Measurements from ENCODE around the gene CKM.
"Not testable (repeated sequence)": the region's sequence is repeated elsewhere in the genome, so short reads cannot be mapped to it uniquely, and the experiment has no call there.

Gene CKM

GRCh38 chr19:45320997-45321775, 1.5 kb downstream of the CKM start:
- no peak for DNase-seq (ENCODE audit: low read depth)

GRCh38 chr19:45315304-45315703, 7.4 kb downstream of the CKM start:
- no peak for DNase-seq (ENCODE audit: low read depth)

GRCh38 chr19:45314708-45315245, 7.9 kb downstream of the CKM start:
- no peak for DNase-seq (ENCODE audit: low read depth)

GRCh38 chr19:45312285-45312684, 10.4 kb downstream of the CKM start:
- DNase-seq (ENCODE audit: low read depth) = not testable (repeated sequence)

GRCh38 chr19:45311621-45312020, 11.1 kb downstream of the CKM start:
- DNase-seq (ENCODE audit: low read depth) = no peak

DNA sequence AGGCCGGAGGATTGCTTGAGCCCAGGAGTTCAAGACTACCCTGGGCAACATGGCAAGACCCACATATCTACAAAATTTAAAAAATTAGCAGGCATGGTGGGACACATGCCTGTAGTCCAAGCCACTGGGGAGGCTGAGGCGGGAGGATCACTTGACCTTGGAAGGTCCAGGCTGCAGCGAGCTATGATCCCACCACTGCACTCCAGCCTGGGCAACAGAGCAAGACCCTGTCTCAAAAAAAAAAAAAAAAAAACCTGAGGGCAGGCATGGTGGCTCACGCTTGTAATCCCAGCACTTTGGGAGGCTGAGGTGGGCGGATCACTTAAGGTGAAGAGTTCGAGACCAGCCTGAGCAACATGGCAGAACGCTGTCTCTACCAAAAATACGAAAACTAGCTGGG, 13.4 kb downstream of the CKM start:
- DNase-seq (ENCODE audit: low read depth) = not testable (repeated sequence)

DNA sequence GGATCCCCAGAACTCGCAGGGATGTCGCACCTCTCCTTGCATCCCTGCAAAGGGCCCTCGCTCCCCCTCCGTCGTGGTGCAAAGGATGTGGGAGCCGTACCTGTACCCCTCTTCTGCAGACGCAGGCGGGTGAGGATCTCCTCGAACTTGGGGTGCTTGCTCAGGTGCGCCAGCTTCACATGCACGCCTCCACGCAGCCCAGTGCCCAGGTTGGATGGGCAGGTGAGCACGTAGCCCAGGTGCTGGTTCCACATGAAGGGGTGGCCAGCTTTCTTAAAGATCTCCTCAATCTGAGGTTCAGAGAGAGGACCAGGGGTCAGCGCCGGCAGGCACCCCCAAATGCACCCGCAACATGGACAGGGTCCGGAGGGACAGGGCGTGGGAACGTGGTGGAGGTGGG, 15.3 kb downstream of the CKM start:
- DNase-seq (ENCODE audit: low read depth) = no peak

DNA sequence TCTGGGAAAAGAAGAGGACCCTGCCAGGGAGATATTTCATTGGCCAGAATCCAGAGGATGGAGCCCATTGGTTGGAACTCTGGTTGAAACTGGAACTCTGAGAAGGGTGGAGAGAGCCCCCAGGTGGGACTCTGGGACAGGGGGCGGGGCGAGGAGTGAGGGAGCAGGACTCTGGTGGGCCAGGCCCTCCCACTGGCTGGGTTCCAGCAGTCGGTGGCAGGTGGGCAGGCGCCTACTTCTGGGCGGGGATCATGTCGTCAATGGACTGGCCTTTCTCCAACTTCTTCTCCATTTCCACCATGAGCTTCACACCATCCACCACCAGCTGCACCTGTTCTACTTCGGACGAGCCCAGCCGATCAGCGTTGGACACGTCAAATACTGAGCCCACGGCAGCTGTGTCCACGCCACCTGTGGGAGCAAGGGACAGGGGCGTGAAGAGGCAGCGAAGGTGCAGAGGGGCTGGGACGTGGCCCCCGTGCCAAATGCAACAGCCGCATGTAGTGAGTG, 16.1 kb downstream of the CKM start:
- no peak for DNase-seq (ENCODE audit: low read depth)

DNA sequence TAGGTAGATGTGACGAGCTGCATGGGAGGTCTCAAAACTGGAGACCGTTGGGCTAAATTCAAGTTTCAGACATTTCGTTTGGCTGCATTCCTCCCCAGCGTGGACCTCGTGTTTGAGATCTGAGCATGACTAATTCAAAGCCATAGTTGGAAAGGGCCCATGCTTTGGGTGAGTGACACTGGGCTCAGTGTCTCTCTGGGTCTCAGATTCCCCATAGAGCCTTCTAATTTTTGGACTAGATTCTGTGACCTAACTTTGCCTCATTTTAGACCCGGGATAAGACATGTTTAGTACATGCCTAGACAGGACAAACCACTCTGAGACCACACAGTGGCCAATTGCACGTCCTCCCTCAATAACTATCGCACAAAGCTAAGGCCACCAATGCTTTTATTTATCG, 16.6 kb downstream of the CKM start:
- no peak for DNase-seq (ENCODE audit: low read depth)

DNA sequence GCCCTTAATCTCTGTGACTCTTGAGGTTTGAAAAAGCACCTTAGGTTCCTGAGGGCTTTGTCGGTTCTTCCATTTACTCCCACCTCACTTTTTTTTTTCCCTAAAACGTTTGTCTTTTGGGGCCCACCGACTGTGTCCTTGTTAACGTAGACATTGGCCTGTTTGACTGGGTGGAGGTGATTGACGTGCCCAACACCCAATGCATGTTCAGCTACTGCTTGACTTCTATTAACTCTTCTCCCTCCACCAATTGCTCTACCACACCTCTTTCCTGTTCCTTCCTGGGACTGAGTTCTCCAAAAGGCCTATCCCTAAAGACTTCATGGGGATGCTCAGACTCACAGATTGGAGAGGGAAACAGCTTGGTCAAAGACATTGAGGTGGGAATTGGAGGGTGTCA, 17.3 kb downstream of the CKM start:
- DNase-seq (ENCODE audit: low read depth) = no peak

DNA sequence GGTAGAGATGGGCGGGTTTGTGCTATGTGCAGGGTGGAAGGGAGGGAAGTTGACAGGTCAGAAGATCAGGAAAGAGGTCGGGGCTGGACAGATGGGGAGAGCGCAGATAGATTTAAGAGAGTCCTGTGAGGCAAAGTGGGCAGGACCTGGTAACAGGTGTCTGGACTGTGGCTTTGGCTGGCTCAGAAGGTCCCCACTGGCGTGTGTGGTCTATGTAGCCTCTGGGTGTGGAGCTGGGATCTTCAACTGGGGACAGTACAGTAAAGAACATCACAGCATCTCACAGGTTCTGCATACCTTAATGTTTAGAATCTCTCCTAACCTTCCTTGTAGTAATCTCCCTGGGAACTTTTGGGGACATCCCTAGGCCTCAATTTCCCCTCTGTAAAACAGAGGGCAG, 17.7 kb downstream of the CKM start:
- DNase-seq (ENCODE audit: low read depth) = no peak

DNA sequence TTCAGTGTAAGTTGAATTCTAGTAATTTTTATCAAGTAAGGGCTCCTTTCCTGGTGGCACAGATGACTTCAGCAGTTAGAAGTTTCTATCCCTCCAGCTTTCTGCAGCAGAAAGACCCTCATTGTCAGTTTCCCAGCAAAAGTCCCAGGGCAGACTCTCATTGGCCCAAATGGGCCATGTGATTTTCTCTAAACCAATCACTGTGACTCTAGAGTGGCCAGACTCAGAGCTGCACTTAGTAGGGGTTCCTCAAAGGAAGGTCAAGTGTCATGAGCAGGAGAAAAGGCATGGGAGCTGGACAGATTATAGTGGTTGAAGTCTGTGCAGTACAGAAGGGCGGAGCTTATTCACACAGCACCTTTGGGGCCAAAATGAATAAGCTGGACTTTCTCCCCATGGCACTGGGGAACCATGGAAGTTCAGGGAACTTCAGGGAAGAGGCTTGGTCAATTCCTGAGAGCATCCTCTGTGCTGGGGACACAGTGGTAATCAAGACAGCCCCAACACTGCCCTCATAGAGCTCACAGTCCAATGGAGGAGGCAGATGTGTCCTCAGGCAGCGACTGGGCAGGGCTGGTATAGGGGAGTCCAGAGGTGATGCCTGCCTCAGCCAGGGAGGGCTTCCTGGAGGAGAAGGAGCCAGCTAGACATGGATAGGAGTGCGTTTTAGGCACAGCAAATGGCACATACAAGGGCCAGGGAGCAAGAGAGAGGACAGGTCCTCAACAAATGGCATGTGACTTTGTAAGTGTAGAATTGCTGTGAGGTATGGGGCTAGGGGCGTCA, 18.3 kb downstream of the CKM start:
- no peak for DNase-seq (ENCODE audit: low read depth)

GRCh38 chr19:45303269-45304060, 19.2 kb downstream of the CKM start:
- no peak for DNase-seq (ENCODE audit: low read depth)

- no peak for DNase-seq (ENCODE audit: low read depth)
Measured at GRCh38 chr19:45302416-45302815, 20.3 kb downstream of the CKM start.

- no peak for DNase-seq (ENCODE audit: low read depth)
Measured at GRCh38 chr19:45299719-45300118, 23.0 kb downstream of the CKM start.

DNA sequence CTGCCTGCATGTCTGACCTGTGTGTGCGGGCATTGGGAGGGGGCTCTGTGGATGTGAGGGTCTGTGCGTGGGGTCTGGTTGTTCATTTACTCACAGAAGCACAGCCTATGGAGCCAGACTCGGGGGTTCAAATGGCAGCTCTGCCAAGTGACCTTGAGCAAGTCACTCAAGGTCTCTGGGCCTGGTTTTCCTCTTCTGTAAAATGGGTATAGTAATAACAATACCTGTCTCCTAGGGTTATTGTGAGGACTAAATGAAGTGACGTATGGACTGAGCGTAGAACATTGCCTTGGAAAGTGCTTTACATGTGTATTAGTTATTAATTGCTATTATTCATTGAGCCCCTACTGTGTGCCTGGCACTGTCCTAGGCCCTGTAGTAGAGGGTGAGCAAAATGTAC, 24.4 kb downstream of the CKM start:
- DNase-seq (ENCODE audit: low read depth) = no peak

DNA sequence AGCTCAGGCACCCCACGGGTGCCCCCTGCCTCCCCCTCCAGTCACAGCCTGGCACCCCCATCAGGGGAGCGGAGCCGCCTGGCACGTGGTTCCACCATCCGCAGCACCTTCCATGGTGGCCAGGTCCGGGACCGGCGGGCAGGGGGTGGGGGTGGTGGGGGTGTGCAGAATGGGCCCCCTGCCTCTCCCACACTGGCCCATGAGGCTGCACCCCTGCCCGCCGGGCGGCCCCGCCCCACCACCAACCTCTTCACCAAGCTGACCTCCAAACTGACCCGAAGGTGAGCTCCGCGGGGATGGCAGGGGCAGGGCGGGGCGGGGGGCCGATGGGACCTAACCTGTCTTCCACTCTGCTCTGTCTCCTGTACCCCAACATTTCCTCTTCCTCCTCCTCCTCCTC, 25.0 kb downstream of the CKM start:
- DNase-seq (ENCODE audit: low read depth) = no peak

GRCh38 chr19:45296355-45296754, 26.3 kb downstream of the CKM start:
- DNase-seq (ENCODE audit: low read depth) = no peak

GRCh38 chr19:45295873-45296272, 26.8 kb downstream of the CKM start:
- no peak for DNase-seq (ENCODE audit: low read depth)

DNA sequence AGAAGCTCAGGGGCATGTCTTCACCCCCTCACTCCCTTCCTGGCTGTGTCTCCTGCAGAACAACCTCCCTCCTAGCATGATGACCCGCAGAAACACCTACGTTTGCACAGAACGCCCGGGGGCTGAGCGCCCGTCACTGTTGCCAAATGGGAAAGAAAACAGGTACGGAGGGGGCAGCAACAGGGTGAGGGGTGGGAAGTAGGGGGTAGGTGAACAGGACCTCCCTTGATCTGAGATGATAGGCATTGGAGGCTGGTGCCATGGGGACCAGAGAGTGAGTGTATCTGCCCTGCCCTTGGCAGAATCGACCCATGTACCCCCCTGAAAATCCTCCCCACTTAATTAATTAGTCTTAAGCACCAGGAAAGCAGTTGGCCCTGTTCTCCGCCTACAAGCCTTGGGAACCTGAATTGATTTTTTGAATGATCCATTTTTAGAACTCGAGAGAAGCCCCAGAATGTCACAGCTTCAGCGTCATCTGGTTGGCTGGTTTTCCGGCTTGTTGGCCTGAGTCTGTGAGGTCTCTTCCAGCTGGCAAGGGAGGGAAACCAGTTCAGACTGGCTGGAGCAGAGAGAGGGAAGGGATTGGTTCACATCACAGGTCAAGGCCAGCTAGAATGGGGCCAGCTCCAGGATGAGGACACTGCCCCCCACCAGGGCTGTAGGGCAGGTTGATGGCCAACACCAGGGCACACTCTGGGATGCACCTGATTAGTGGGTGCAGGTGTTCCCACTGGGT, 28.2 kb downstream of the CKM start:
- DNase-seq (ENCODE audit: low read depth) = no peak

GRCh38 chr19:45293682-45294081, 29.0 kb downstream of the CKM start:
- no peak for DNase-seq (ENCODE audit: low read depth)

DNA sequence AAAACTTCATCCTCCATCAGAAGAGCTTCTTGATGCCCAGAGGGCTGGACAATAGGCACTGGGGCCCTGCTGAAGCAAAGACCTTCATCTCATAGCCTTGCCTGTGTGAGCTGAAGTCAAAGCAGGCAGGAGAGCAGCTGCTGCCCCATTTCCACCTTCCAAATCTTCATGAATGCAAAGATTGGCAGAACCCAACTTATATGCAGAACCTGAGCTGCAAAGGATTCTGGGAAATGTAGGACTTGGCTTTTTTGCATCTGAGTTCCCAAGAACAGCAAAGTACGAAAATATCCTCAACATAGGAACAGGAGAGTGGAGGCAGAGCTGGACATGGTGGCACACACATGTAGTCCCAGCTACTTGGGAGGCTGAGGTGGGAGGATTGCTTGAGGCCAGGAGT, 30.8 kb downstream of the CKM start:
- no peak for DNase-seq (ENCODE audit: low read depth)

All from activated gamma-delta T cell treated with anti-CD3 and anti-CD28 coated beads, Interleukin-2, amount 50 U/mL, for 16 hours (primary cell).